OCI-LY1 (cell line): Measurements from ENCODE around the gene BBS2.

Experiments
- EZH2 ChIP-seq: fragments of 200-600 bp; sonication (generic), shearing (Covaris generic); IDR thresholded peaks from 2 replicates; pipeline ENCODE4 v1.8.0; 2017; ENCODE audit warnings: borderline replicate concordance, mixed run types, mild to moderate bottlenecking, antibody characterized with exemption, low read length, moderate library complexity, mixed read lengths
- TF ChIP-seq, protein P1 (sequence below): fragments of 200-600 bp; sonication (generic), shearing (Covaris generic); IDR thresholded peaks from 2 replicates; pipeline ENCODE4 v1.5.1; 2017; ENCODE audit warnings: mild to moderate bottlenecking, antibody characterized with exemption, low read length, moderate library complexity, mixed read lengths

DNA sequence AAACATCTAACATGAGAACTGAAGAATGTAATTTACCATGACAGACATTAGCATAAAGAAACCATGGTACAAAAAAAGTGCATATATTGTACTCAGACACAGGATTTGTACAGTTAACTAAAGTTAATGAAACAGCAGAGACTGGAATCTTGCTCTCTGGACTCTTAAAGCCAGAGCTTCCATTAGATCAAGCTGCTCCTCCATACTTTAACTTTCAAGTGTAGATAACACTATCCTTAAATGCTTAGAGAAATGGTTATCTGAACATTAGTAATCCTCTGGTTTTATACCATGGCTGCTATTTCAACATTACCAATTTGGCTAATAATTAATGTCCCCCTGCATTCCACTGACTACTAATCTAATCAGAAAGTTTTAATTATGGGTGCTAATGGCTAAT, 71.8 kb downstream of the BBS2 start:
- TF ChIP-seq, protein P1, sequence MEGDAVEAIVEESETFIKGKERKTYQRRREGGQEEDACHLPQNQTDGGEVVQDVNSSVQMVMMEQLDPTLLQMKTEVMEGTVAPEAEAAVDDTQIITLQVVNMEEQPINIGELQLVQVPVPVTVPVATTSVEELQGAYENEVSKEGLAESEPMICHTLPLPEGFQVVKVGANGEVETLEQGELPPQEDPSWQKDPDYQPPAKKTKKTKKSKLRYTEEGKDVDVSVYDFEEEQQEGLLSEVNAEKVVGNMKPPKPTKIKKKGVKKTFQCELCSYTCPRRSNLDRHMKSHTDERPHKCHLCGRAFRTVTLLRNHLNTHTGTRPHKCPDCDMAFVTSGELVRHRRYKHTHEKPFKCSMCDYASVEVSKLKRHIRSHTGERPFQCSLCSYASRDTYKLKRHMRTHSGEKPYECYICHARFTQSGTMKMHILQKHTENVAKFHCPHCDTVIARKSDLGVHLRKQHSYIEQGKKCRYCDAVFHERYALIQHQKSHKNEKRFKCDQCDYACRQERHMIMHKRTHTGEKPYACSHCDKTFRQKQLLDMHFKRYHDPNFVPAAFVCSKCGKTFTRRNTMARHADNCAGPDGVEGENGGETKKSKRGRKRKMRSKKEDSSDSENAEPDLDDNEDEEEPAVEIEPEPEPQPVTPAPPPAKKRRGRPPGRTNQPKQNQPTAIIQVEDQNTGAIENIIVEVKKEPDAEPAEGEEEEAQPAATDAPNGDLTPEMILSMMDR: no peak
- TF ChIP-seq EZH2: no peak
